Left kidney (tissue), 2 donors: ENCODE measurements around the gene MYBPHL. TPM values are rescaled to one million over a fixed set of nuclear protein-coding genes. Genes with fewer than 3 reads are reported as not detected.

ENCODE experiments used
- DNase-seq: peaks from one replicate; pipeline ENCODE4 v3.0.0-alpha.2; 2013
- polyA plus RNA-seq: library from polyadenylated mRNA; unstranded; fragments of 120-200 nt; gene quantifications from one replicate; pipeline ENCODE4 v1.2.1, GENCODE V29; 2013; ENCODE audit not compliant: insufficient read length

Gene MYBPHL
- polyA plus RNA-seq, 1 donor = 0.37 TPM

DNA sequence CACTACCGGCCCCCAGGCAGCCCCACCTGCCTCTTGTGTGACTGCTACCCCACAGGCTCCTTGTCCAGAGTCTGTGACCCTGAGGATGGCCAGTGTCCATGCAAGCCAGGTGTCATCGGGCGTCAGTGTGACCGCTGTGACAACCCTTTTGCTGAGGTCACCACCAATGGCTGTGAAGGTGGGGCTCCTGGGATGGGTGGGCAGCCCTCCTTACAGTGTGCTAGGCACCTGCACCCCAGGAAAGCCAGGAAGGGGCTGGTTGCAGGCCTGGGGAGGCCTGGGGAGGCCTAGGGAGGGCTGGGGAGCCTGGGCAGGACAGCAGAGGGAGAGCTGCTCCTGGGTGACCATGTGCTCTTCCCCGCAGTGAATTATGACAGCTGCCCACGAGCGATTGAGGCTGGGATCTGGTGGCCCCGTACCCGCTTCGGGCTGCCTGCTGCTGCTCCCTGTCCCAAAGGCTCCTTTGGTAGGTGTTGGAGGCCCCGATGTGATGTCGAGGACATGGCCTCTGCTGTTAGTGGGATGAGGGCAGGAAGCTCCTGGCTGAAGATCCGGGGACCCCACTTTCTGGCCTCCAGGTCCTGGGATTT lies 41.0 kb downstream of the MYBPHL start:
- no peak for DNase-seq

DNA sequence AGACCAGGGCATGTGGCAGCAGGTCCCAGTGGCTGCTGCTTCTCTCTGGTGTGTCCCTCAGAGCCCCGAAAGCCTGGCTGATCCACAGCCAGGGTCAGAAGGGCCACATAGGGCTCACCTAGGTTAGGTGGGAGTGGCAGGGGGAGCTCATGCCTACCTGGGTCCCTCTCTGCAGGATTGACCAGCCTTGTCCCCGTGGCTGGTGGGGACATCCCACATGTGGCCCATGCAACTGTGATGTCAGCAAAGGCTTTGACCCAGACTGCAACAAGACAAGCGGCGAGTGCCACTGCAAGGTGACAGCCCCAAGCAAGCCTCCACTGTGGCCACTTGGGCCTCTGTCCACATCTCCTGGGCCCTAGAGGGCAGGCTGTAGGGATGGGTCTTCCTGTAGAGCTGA lies 41.8 kb downstream of the MYBPHL start:
- DNase-seq = no peak

- no peak for DNase-seq
These were observed 42.4 kb downstream of the MYBPHL start for GRCh38 chr1:109264379-109264755.

GRCh38 chr1:109263597-109264378 lies 43.0 kb downstream of the MYBPHL start:
- DNase-seq = peak; percentile 75

DNA sequence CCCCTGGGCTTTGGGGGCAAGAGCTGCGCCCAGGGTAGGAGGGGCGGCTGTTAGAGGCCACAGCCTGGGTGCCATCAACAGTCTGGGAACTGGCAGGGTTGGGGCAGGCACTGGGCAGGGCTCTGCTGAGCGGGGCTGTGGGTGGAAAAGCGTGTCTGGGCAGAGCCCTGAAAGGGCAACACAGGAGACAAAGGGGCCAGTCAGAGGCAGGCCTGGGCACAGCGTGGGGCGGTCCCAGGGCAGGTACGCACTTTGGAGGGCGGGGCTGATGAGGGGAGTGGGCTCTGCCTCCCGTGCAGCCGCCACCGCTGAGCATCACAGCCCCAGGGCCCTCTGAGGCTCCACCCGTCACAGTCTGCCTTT lies 43.6 kb downstream of the MYBPHL start:
- no peak for DNase-seq

GRCh38 chr1:109262231-109263055 lies 44.4 kb downstream of the MYBPHL start:
- DNase-seq = no peak

- no peak for DNase-seq
These were observed 45.2 kb downstream of the MYBPHL start for GRCh38 chr1:109261578-109261977.

GRCh38 chr1:109261006-109261405 lies 45.8 kb downstream of the MYBPHL start:
- no peak for DNase-seq

GRCh38 chr1:109259674-109260557 lies 46.9 kb downstream of the MYBPHL start:
- no peak for DNase-seq

GRCh38 chr1:109258481-109259466 lies 48.0 kb downstream of the MYBPHL start:
- DNase-seq = no peak

GRCh38 chr1:109257682-109258421 lies 49.0 kb downstream of the MYBPHL start:
- no peak for DNase-seq

DNA sequence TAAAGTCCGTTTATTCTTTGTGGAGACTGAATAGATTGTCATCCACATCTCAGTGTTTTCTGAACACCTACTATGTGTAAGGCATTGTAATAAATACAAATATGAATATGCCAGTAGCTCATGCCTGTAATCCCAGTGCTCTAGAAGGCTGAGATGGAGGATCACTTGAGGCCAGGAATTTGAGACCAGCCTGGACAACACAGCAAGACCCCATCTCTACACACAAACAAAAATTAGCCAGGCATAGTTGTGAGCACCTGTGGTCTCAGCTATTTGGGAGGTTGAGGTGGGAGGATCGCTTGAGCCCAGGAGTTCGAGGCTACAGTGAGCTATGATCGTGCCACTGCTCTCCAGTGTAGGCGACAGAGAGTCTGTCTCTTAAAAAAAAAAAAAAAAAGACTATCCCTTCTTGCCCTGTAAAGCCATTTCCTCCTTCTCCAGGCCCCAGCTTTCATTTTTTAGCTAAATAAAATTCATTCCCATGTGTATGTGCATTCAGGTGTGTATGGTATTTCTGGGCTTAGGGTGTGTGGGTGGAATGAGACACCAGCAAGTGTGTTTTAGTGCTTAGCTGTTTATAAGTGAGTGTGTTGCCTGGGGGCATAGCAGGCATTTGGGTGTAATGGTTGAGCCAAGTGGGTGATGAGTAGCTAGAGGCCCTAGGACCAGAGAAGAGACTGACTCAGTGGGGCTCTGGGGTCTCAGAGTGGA lies 49.7 kb downstream of the MYBPHL start:
- no peak for DNase-seq

DNA sequence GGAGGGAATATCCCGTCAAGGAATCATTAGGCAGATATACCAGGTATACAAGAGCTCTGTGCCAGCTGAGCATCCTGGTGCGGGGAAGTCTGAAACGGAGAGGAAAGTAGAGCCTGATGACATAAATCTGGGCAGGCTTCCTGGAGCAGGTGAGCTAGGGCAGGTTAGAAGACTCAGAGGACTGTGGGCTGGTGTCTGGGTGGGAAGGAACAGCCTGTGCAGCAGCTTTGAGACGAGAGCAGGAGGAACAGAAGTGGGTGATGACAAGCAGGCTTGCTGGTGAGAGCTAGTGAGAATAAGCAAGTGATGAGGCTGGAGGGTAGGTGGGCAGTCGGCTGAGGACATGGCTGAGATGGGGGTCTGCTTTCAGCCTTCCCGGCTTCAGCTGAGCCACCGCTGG lies 50.7 kb downstream of the MYBPHL start:
- no peak for DNase-seq

DNA sequence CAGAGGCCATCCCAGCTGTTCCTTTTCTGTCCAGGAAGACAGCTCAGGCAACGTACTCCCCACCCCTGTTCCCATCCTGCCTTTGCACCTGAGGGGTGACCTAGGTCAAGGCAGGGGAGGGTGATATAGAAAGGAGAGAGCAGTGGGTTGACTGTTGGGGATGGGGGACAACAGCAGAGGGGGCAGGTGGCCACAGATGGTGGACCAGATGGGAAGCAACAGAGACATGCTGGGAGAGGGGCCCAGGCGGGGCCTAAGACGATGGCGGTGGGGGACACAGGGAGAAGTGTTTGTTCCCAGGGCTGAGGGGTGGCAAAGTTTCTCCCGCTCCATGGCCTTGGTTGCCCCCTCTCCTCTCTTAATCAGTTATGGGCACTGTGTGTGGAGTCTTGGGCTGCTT lies 51.1 kb downstream of the MYBPHL start:
- DNase-seq = no peak

GRCh38 chr1:109255097-109255651 lies 51.6 kb downstream of the MYBPHL start:
- DNase-seq = no peak

DNA sequence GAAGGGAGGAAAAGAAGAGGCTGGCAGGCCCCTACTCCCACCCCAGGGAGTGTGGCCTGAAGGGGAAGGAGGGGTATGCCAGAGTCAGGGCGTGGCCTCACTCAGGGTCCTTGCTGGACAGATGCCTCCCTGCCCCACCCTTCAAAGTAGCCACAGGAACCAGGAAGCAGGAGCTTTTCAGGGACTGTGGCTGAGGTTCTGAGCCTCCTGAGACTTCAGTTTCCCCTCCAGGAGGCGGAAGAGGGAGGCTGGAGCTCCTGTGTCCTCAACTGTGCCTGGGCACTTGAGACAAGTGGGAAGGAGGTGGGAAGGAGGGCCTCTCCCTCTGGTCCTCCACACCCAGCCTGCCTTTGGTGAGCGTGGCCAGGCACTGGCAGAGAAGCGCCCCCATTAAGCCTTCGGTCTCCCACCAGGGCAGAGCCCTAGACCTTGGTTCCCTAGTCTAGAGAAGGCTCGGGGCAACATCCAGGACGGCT lies 52.2 kb downstream of the MYBPHL start:
- no peak for DNase-seq

DNA sequence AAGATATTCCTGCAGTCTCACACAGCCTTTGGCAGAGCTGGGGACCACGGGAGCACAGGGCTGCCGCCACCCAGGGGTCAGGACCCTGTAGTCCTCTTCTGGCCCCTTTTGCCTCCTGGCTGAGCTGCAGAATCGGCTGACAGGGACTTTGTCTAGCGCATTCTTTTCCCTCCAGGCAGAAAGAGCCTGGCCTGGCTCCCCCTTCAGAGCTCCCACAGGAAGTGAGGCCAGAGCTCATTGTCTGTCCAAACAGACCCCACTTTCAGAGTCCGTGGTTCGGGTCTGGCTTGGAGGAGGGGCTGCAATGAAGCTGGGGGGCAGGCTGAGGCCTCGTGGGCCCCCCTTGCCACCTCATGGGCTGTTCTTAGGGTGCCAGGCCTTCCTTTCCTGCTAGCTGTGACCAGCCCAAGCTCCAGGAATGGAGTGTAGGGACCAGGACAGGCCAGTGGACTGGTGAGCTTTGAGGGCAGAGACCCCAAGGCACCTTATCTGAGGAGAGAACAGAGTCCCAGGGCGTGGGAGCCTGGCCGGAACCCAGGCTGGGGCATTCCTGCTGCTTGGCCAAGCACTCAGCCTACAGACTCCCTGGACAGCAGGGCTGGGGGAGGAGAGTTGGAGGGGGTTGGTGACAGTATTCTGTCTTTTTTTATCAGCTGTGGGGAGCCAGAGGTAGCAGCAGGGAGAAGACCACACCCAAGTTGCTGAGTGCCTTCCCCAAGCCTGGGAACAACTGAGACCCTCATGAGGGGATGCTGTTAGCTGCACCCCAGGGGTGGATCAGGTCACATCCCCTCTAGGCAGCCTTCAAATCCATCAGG lies 52.8 kb downstream of the MYBPHL start:
- no peak for DNase-seq
